ENCODE results near the gene PLK2. TPM values are rescaled to one million over a fixed set of nuclear protein-coding genes. Genes with fewer than 3 reads are reported as not detected.

The PLK2 gene
- total and polyA plus RNA-seq, 2 experiments from 2014 or later: 98.0 to 183 TPM

DNA sequence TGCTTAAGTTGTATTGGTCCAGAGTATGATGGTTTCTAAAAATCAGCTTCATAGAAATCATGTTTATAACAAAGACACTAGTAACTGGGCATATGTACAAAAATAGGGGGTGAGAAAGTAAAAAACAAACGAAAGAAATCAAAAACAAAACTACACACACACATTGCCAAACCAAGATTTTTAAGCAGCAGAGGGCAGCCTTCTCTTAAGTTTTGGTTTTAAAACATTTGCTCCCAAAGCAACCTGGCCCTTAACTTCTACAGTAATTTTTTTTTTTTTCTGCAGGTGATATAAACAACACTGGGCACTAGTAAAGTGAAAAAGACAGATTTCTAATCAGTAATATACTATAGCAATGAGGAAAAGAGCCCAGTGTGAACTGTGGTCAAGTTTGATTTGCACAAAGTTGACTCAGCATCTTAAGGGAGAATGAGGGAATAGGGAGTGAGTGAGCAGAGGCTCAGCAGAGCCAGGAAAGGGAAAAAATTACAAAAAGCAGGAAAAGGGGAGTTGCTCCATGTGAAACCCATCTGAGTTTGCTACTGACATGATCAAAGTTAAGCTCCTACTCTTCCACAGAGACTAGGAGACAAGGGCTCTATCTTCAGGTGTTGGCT lies 18.0 kb upstream of the PLK2 start:
- no peaks in the 10 kb centered on the region for H3K9me3 ChIP-seq (ENCODE audit: low read depth)
- no peak overlapping the region for H3K4me2 ChIP-seq
- H3K4me3 ChIP-seq: no peak overlapping the region
- H3K36me3 ChIP-seq (replicated peaks; ENCODE audit: insufficient read depth, low read depth): no peaks in the 10 kb centered on the region
- no peak for DNase-seq (ENCODE audit: low spot score)
- H3K27me3 ChIP-seq: no peaks in the 10 kb centered on the region
- H3K4me1 ChIP-seq (ENCODE audit: insufficient read depth): no peaks in the 10 kb centered on the region
- no peak for TF ChIP-seq EZH2 (IDR thresholded peaks at IDR 0.05; ENCODE audit: borderline replicate concordance)
- TF ChIP-seq, protein P1, sequence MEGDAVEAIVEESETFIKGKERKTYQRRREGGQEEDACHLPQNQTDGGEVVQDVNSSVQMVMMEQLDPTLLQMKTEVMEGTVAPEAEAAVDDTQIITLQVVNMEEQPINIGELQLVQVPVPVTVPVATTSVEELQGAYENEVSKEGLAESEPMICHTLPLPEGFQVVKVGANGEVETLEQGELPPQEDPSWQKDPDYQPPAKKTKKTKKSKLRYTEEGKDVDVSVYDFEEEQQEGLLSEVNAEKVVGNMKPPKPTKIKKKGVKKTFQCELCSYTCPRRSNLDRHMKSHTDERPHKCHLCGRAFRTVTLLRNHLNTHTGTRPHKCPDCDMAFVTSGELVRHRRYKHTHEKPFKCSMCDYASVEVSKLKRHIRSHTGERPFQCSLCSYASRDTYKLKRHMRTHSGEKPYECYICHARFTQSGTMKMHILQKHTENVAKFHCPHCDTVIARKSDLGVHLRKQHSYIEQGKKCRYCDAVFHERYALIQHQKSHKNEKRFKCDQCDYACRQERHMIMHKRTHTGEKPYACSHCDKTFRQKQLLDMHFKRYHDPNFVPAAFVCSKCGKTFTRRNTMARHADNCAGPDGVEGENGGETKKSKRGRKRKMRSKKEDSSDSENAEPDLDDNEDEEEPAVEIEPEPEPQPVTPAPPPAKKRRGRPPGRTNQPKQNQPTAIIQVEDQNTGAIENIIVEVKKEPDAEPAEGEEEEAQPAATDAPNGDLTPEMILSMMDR (IDR thresholded peaks at IDR 0.05; ENCODE audit: poor library complexity): peak; percentile 54
- no peaks in the 10 kb centered on the region for H4K20me1 ChIP-seq (ENCODE audit: insufficient read depth, poor library complexity, severe bottlenecking)
- H2AFZ ChIP-seq: no peak overlapping the region
- no peaks in the 10 kb centered on the region for H3K79me2 ChIP-seq
- no peak overlapping the region for H3K27ac ChIP-seq
- H3K9me2 ChIP-seq (replicated peaks; ENCODE audit: insufficient read depth): no peaks in the 10 kb centered on the region
- WGBS (ENCODE audit: low lambda C conversion rate, missing lambda C conversion rate): 62% methylated on average over 1 of the region's 1 CpG

DNA sequence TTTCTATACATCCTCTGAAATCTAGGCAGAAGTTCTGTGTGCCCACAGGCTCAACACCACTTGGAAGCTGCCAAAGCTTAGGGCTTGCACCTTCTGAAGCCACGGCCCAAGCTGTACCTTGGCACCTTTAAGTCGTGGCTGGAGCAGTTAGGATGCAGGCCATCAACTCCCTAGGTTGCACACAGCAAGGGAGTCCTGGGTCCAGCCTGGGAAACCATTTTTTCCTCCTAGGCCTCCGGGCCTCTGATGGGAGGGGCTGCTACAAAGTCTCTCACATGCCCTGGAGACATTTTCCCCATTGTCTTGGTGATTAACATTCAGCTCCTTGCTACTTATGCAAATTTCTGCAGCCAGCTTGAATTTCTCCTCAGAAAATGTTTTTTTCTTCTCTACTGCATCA lies 15.5 kb upstream of the PLK2 start:
- Histone ChIP-seq H3K27me3 (no peaks in the 10 kb centered on the region), H3K4me1 (ENCODE audit: insufficient read depth) (no peaks in the 10 kb centered on the region)
- WGBS (ENCODE audit: low lambda C conversion rate, missing lambda C conversion rate): 65% methylated on average over 3 of the region's 3 CpGs

DNA sequence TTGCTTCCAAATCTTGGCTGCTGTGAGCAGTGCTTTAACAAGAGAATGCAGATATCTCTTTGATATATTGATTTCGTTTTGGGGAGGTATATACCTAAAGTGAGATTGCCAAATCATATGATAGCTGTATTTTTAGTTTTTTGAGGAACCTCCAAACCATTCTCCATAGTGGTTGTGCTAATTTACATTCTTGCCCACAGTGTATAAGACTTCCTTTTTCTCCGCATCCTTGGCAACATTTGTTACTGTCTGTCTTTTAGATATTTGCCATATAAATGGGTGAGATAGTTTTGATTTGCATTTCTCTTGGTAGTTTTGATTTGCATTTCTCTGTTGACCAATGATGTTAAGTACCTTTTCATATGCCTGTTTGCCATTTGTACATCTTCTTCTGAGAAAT lies 10.0 kb upstream of the PLK2 start:
- TF ChIP-seq EZH2phosphoT487 (IDR thresholded peaks at IDR 0.05; ENCODE audit: low read depth, severe bottlenecking, unreplicated experiment) (no peak), EZH2 (IDR thresholded peaks at IDR 0.05; ENCODE audit: borderline replicate concordance) (no peak)
- TF ChIP-seq, protein P1 (IDR thresholded peaks at IDR 0.05; ENCODE audit: poor library complexity): no peak
- H3K9me3 ChIP-seq (ENCODE audit: low read depth): no peaks in the 10 kb centered on the region
- H4K20me1 ChIP-seq (ENCODE audit: insufficient read depth, poor library complexity, severe bottlenecking): no peaks in the 10 kb centered on the region
- H3K36me3 ChIP-seq (replicated peaks; ENCODE audit: insufficient read depth, low read depth): no peaks in the 10 kb centered on the region
- DNase-seq (ENCODE audit: low spot score): no peak
- no peak overlapping the region for H3K27ac ChIP-seq
- no peak overlapping the region for H3K4me3 ChIP-seq
- H3K79me2 ChIP-seq: no peaks in the 10 kb centered on the region
- no peaks in the 10 kb centered on the region for H3K27me3 ChIP-seq
- no peaks in the 10 kb centered on the region for H3K9me2 ChIP-seq (replicated peaks; ENCODE audit: insufficient read depth)
- no peak overlapping the region for H3K4me2 ChIP-seq
- no peaks in the 10 kb centered on the region for H3K4me1 ChIP-seq (ENCODE audit: insufficient read depth)
- H2AFZ ChIP-seq: no peak overlapping the region
- 97% methylated on average over 2 of the region's 2 CpGs for WGBS (ENCODE audit: low lambda C conversion rate, missing lambda C conversion rate)

More for the DNA sequence above, 15.5 kb upstream of the PLK2 start:
- Histone ChIP-seq H2AFZ (no peak overlapping the region), H3K36me3 (replicated peaks; ENCODE audit: insufficient read depth, low read depth) (no peaks in the 10 kb centered on the region), H3K27ac (no peak overlapping the region), H3K79me2 (no peaks in the 10 kb centered on the region), H4K20me1 (ENCODE audit: insufficient read depth, poor library complexity, severe bottlenecking) (no peaks in the 10 kb centered on the region), H3K9me3 (ENCODE audit: low read depth) (no peaks in the 10 kb centered on the region), H3K4me2 (no peak overlapping the region), H3K9me2 (replicated peaks; ENCODE audit: insufficient read depth) (no peaks in the 10 kb centered on the region), H3K4me3 (no peak overlapping the region)
- no peak for DNase-seq (ENCODE audit: low spot score)
- TF ChIP-seq, protein P1 (IDR thresholded peaks at IDR 0.05; ENCODE audit: poor library complexity): no peak
- TF ChIP-seq EZH2phosphoT487 (IDR thresholded peaks at IDR 0.05; ENCODE audit: low read depth, severe bottlenecking, unreplicated experiment): no peak
- TF ChIP-seq EZH2 (IDR thresholded peaks at IDR 0.05; ENCODE audit: borderline replicate concordance): no peak

Measured in hepatocyte (in vitro differentiated cells).